Endothelial cell of hepatic sinusoid (primary cell): Measurements from ENCODE around the gene SPRR2B.
"Not testable (repeated sequence)": the region's sequence is repeated elsewhere in the genome, so short reads cannot be mapped to it uniquely, and the experiment has no call there.

Source experiments
- in situ Hi-C: cut with HindIII; loops from 2 replicates; pipeline ENCODE4 v1.10.0; 2017; ENCODE audit warnings: low sequenced_read_pairs

Gene SPRR2B

DNA sequence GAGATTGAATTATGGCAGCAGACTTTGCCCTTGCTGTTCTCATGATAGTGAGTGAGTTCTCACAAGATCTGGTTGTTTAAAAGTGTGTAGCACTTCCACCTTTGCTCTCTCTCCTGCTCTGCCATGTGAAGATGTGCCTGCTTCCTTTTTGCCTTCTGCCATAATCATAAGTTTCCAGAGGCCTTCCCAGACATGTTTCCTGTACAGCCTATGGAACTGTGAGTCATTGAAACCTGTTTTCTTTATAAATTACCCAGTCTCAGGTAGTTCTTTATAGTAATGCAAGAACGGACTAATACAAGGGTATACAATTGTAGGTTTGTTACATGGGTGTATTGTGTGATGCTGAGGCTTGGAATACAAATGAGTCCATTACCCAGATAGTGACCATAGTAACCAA, 36.2 kb downstream of the SPRR2B start:
- in situ Hi-C loops: no loop called here

DNA sequence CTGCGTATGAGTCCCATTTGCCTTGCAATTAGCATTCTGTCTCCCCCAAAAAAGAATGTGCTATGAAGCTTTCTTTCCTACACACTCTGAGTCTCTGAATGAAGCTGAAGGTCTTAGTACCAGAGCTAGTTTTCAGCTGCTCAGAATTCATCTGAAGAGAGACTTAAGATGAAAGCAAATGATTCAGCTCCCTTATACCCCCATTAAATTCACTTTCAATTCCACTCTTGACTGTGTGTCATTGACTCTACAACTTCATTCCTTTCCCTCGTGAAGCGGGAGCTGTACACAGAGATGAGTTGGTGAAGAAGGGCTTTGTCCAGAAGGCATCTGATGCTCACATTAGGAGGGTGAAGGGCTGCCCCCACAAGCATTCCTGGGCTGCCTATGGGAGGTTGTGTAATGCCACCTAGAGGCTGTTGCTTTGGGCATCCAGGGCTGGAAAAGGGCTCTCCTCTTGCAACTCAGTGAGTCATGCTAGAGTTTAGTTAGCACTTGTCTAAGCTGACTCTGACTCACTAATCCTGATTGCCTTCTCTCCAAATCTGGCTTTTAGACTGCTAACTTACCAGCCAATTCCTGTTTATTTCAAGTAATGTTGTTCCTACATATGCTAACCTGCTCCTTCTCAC, 38.6 kb downstream of the SPRR2B start:
- in situ Hi-C loops: no loop called here

DNA sequence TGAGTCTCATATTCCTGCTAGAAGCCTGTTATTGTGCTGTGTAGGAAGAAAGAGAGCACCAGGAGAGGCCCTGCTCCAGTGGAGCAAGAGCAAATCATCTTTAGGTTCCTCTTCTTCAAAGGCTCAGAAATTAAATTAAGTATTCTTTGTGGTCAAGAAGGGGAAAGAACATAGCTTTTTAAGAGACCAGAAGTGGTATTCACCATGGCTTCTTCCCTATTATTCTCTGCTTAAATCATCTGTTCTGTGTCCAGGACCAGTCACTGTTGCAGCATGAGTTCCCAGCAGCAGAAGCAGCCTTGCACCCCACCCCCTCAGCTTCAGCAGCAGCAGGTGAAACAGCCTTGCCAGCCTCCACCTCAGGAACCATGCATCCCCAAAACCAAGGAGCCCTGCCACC, 39.3 kb downstream of the SPRR2B start:
- in situ Hi-C loops: no loop called here

DNA sequence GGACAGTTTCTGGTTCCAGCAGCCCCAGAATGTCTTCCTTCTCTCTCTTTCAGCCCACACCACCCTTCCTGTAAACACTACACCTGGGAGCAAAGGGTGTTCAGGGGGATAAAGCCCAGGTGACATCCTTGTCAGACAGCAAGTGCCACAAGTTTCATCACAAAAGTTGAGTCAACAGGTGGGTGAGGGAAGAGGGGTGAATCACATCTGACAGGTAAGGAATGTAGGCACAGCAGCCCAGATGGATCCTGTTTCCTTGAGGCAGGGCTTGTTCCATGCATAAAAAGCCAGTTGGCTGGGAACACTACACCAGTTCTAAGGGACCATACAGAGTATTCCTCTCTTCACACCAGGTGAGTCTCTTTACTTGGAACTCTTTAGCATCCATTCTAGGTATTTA, 40.5 kb downstream of the SPRR2B start, which contains the start of gene SPRR1B:
SPRR1B (plus strand) TSS at position 309 of the 400 bp plus-strand sequence. CDS start 1,143 bp downstream, outside the sequence.
- in situ Hi-C loops: no loop called here

DNA sequence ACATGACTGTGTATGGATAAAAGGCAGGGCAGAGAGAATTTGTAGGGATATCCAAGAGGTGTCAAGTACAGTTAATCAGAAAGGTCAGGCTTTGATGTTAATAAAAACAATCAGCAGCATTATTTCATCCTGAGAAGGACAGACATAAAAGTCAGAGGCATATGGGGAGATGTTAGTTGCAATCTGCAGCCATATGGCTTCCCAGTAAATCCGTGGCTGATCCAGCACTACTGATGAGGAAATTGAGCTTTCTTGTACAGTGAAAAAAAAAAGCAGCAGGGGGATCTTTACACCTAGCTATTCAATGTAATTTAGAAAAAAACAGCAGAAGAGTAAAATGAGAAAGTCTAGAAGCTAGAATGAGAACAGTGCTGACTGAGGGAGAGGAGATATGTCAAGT, 42.6 kb downstream of the SPRR2B start:
- in situ Hi-C loops: no loop called here

DNA sequence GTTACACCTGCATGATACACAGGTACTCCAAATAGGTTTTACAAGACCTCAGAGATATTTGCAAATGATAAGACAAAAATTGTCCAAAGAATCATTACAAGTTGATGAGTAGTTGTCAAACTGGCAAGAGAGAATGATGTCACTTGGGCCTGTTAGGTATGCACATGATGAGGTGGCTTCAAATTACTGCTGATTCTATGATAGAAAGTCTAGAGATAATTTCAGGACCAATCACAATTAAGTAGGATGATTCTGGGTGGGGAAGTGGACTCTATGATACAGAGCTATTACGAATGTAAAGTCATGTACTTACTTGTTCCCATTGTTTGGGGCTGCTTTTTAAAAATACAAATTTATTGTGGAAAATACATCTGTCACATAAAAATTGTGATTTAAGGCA, 45.6 kb downstream of the SPRR2B start:
- in situ Hi-C loops: no loop called here

DNA sequence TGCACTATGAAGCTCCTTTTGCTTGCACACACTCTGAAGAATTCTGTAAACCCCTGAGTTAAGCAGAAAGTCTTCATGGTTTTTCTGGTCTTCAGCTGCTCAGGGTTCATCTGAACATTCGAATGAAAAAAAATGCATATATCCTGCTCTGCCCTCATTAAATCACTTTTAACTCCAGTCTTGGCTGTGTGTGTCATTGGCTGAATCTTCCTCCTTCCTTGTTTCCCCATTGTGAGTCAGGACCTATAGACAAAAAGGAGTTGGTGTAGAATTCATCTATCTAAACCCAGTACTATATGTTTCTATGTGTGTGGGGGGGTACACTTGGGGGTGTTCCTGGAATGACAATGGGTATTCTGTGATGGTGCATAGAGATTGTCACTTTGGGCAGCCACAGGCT, 47.0 kb downstream of the SPRR2B start:
- in situ Hi-C loops: no loop called here

DNA sequence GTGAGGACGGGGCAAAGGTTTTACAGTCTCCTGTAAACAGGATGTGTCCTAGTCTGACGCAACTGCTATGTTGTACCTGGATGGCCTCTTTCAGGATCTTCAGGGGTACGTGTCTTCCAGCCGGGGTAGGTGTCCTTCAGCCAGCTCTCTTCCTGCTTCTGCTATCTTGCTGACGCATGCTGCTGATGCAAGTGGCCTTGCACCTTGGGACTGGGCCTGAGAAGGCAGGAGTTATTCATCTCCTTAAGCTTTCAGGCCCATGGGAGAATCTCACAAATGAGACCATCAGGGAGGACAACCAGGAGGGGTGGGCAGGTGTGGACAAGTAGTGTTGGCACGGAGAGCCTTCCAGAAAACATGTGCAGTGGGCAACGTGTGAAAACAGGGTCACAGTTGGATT, 48.3 kb downstream of the SPRR2B start:
- in situ Hi-C loops: no loop called here

DNA sequence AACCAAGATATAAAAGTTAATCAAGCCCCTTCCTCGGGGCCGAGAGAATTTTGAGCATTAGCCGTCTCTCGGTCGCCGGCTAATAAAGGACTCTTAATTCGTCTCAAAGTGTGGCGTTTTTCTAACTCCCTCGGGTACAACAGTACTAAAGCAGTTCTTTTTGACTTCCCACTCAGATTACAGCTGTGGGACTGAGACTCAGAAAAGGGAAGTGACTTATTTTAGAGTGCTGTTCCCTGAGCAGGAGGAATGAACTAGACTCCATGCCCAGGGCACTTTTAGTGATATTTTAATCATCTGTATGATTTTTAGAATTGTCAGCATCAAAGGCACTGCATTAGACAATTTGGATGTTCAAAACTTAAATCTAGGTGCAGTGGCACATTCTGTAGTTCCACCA, 49.1 kb downstream of the SPRR2B start:
- in situ Hi-C loops: not testable (repeated sequence)

DNA sequence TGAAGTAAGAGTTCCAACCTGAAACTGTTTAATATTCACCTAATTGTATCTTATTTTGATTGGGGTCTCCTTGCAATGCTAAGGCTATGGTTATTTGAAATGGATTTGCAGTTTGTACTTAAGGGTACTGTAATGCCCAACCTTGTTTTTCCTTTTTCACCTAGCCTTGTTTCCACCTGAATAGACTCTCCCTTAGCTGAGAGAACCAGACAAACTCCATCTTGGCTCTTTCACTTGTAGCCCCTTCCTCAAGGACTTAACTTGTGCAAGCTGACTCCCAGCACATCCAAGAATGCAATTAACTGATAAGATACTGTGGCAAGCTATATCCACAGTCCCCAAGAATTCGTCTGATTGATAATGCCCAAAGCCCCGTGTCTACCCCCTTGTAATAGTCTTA, 49.6 kb downstream of the SPRR2B start:
- in situ Hi-C loops: not testable (repeated sequence)
